GM18873 (cell line): Measurements from ENCODE around the gene KRTAP4-5.
"Not testable (repeated sequence)": the region's sequence is repeated elsewhere in the genome, so short reads cannot be mapped to it uniquely, and the experiment has no call there.

Source experiments
- ATAC-seq: cut with Tn5 transposase; IDR thresholded peaks from one replicate; pipeline ENCODE4 v1.9.1; 2021; ENCODE audit warnings: mild to moderate bottlenecking, moderate library complexity, moderate number of reproducible peaks; ENCODE audit not compliant: unreplicated experiment, low FRiP score

KRTAP4-5 gene

GRCh38 chr17:41148971-41149651 is 514 bp downstream of the KRTAP4-5 start:
- not testable (repeated sequence) for ATAC-seq

- ATAC-seq, result no peak
Measured at GRCh38 chr17:41147531-41148204, 2.0 kb downstream of the KRTAP4-5 start.

- no peak for ATAC-seq
Measured at GRCh38 chr17:41145261-41145660, 4.4 kb downstream of the KRTAP4-5 start.

- ATAC-seq, result no peak
Measured at GRCh38 chr17:41144846-41145245, 4.8 kb downstream of the KRTAP4-5 start.

GRCh38 chr17:41141361-41141760 is 8.3 kb downstream of the KRTAP4-5 start:
- no peak for ATAC-seq

GRCh38 chr17:41140360-41141131 is 9.1 kb downstream of the KRTAP4-5 start, which contains the start of gene KRTAP4-6:
Gene KRTAP4-6 (minus strand): TSS chr17:41140544. CDS start chr17:41140487, 57 bp downstream.
- ATAC-seq, result no peak

- ATAC-seq, result not testable (repeated sequence)
Measured at GRCh38 chr17:41139865-41140264, 9.8 kb downstream of the KRTAP4-5 start.

- ATAC-seq, result no peak
Measured at GRCh38 chr17:41133880-41134735, 15.5 kb downstream of the KRTAP4-5 start.

GRCh38 chr17:41131979-41132378 is 17.6 kb downstream of the KRTAP4-5 start:
- no peak for ATAC-seq

GRCh38 chr17:41127371-41127770 is 22.3 kb downstream of the KRTAP4-5 start:
- ATAC-seq, result no peak

GRCh38 chr17:41126412-41126811 is 23.2 kb downstream of the KRTAP4-5 start:
- no peak for ATAC-seq

- ATAC-seq, result no peak
Measured at GRCh38 chr17:41125064-41125463, 24.6 kb downstream of the KRTAP4-5 start.

- not testable (repeated sequence) for ATAC-seq
Measured at GRCh38 chr17:41123991-41124371, 25.6 kb downstream of the KRTAP4-5 start, which contains the start of gene KRTAP4-12. Gene KRTAP4-12 (minus strand): TSS chr17:41124182. CDS start chr17:41124122, 60 bp downstream.

- ATAC-seq, result not testable (repeated sequence)
Measured at GRCh38 chr17:41123292-41123990, 26.2 kb downstream of the KRTAP4-5 start.

GRCh38 chr17:41121742-41122141 is 27.9 kb downstream of the KRTAP4-5 start:
- ATAC-seq, result no peak

- ATAC-seq, result not testable (repeated sequence)
Measured at GRCh38 chr17:41119696-41120690, 29.6 kb downstream of the KRTAP4-5 start.

- no peak for ATAC-seq
Measured at GRCh38 chr17:41118721-41119120, 30.9 kb downstream of the KRTAP4-5 start.

GRCh38 chr17:41117846-41118386 is 31.7 kb downstream of the KRTAP4-5 start, which contains the start of gene KRTAP4-11:
Gene KRTAP4-11 (minus strand): TSS chr17:41118373. CDS start chr17:41118315, 58 bp downstream.
- not testable (repeated sequence) for ATAC-seq
